Keratinocyte (primary cell): Measurements from ENCODE around the gene XPOT. TPM values are rescaled to one million over a fixed set of nuclear protein-coding genes. Genes with fewer than 3 reads are reported as not detected.

Source experiments
- DNase-seq: peaks from one replicate; pipeline ENCODE4 v3.0.0-alpha.2; 2011; ENCODE audit warnings: low read depth, missing footprints, low spot score
- FAIRE-seq: peaks from 2 replicates; lab custom pipeline; 2011; peaks lifted over from hg19 to GRCh38; lab: Jason Lieb, UNC
- H2AFZ ChIP-seq: 2 replicates; pipeline ENCODE4 v1.6.0; 2012; ENCODE audit warnings: low read length, control low read depth, inconsistent platforms; ENCODE audit not compliant: control insufficient read depth
- H3K27ac ChIP-seq: 2 replicates; pipeline ENCODE4 v1.5.1; 2011; ENCODE audit warnings: low read length; ENCODE audit not compliant: control insufficient read depth, insufficient read depth
- H3K27me3 ChIP-seq: 3 replicates; pipeline ENCODE4 v1.6.0; 2011; ENCODE audit warnings: low read length; ENCODE audit not compliant: control insufficient read depth, insufficient read depth; ENCODE audit errors: extremely low read depth
- H3K36me3 ChIP-seq, 2 experiments: 2 replicates in 1 of 2; 3 replicates in 1 of 2; pipeline ENCODE4 v1.5.1; 2011; ENCODE audit warnings: low read length in 2 of 2, mild to moderate bottlenecking in 1 of 2; ENCODE audit not compliant: control insufficient read depth in 2 of 2, insufficient read depth in 2 of 2; ENCODE audit errors: extremely low read depth in 1 of 2
- H3K4me1 ChIP-seq: 3 replicates; pipeline ENCODE4 v1.5.1; 2011; ENCODE audit warnings: low read length; ENCODE audit not compliant: control insufficient read depth, insufficient read depth; ENCODE audit errors: extremely low read depth
- H3K4me2 ChIP-seq: 3 replicates; pipeline ENCODE4 v1.6.0; 2011; ENCODE audit warnings: low read depth, low read length; ENCODE audit not compliant: control insufficient read depth, insufficient read depth; ENCODE audit errors: extremely low read depth
- H3K4me3 ChIP-seq, 3 experiments: fragments of 200-600 bp in 1 of 3; sonication (generic) in 1 of 3; 2 replicates in 2 of 3; 3 replicates in 1 of 3; pipeline ENCODE4 v1.5.1; 2011 to 2016; ENCODE audit warnings: low read length in 3 of 3, mild to moderate bottlenecking in 3 of 3, control low read depth in 2 of 3, inconsistent platforms in 1 of 3, low read depth in 1 of 3, mixed read lengths in 1 of 3, mixed run types in 1 of 3, moderate library complexity in 1 of 3; ENCODE audit not compliant: control insufficient read depth in 2 of 3, insufficient read depth in 2 of 3; ENCODE audit errors: extremely low read depth in 1 of 3
- H3K79me2 ChIP-seq: 2 replicates; pipeline ENCODE4 v1.6.0; 2012; ENCODE audit warnings: low read length; ENCODE audit not compliant: control insufficient read depth, insufficient read depth
- H3K9ac ChIP-seq: 3 replicates; pipeline ENCODE4 v1.6.0; 2011; ENCODE audit warnings: low read length; ENCODE audit not compliant: control insufficient read depth, insufficient read depth; ENCODE audit errors: extremely low read depth
- H3K9me1 ChIP-seq: 3 replicates; pipeline ENCODE4 v1.6.0; 2011; ENCODE audit warnings: low read length; ENCODE audit not compliant: control insufficient read depth, insufficient read depth; ENCODE audit errors: extremely low read depth
- H3K9me3 ChIP-seq: 2 replicates; pipeline ENCODE4 v1.5.1; 2012; ENCODE audit warnings: low read depth, low read length; ENCODE audit not compliant: control insufficient read depth
- H4K20me1 ChIP-seq: 3 replicates; pipeline ENCODE4 v1.6.0; 2011; ENCODE audit warnings: low read length; ENCODE audit not compliant: control insufficient read depth, insufficient read depth; ENCODE audit errors: extremely low read depth
- EZH2 ChIP-seq: IDR thresholded peaks from one replicate; pipeline ENCODE4 v1.6.1; 2012; ENCODE audit warnings: inconsistent platforms, mild to moderate bottlenecking, low read length, moderate library complexity
- dilution Hi-C: fragments of 300-500 bp; cut with MboI; formaldehyde crosslinking; loops from one replicate; pipeline ENCODE4 v1.7.0; 2020; ENCODE audit warnings: low sequenced_read_pairs; ENCODE audit not compliant: extremely low pct_ligation_motif_present
- polyA plus RNA-seq, 5 experiments: library from polyadenylated mRNA; depleted of rRNA in 3 of 5; stranded (reverse) in 3 of 5; stranded (forward) in 1 of 5; unstranded in 1 of 5; fragments of >200 nt; gene quantifications; 1 replicate in 1 of 5; 2 replicates in 3 of 5; 3 replicates in 1 of 5; pipeline versions ENCODE4 v1.2.1 to v1.2.3, GENCODE V29; 2011 to 2012; ENCODE audit warnings: missing spikeins in 2 of 5, low read depth in 1 of 5, low replicate concordance in 1 of 5
- TF ChIP-seq, protein P1 (sequence below), 3 experiments: IDR thresholded peaks in 1 of 3; conservative IDR thresholded peaks in 1 of 3; optimal IDR thresholded peaks in 1 of 3; 2 replicates in 2 of 3; 3 replicates in 1 of 3; pipeline versions ENCODE3 to v1.5.1; 2011; ENCODE audit warnings: low read length in 3 of 3, mild to moderate bottlenecking in 3 of 3, moderate library complexity in 2 of 3, control low read depth in 1 of 3, inconsistent platforms in 1 of 3; ENCODE audit not compliant: insufficient read depth in 2 of 3; ENCODE audit errors: extremely low read depth in 1 of 3

Gene XPOT
- polyA plus RNA-seq, 1 donor (not counting 4 experiments of a cell fraction or from before 2014, with no cell fraction given) = 93.8 TPM

GRCh38 chr12:64395739-64396138 lies 8.5 kb upstream of the XPOT start:
- no peak for TF ChIP-seq EZH2
- TF ChIP-seq, protein P1, sequence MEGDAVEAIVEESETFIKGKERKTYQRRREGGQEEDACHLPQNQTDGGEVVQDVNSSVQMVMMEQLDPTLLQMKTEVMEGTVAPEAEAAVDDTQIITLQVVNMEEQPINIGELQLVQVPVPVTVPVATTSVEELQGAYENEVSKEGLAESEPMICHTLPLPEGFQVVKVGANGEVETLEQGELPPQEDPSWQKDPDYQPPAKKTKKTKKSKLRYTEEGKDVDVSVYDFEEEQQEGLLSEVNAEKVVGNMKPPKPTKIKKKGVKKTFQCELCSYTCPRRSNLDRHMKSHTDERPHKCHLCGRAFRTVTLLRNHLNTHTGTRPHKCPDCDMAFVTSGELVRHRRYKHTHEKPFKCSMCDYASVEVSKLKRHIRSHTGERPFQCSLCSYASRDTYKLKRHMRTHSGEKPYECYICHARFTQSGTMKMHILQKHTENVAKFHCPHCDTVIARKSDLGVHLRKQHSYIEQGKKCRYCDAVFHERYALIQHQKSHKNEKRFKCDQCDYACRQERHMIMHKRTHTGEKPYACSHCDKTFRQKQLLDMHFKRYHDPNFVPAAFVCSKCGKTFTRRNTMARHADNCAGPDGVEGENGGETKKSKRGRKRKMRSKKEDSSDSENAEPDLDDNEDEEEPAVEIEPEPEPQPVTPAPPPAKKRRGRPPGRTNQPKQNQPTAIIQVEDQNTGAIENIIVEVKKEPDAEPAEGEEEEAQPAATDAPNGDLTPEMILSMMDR (optimal IDR thresholded peaks at IDR 0.05 in 1 of 3, IDR thresholded peaks at IDR 0.05 in 1 of 3, conservative IDR thresholded peaks at IDR 0.05 in 1 of 3; ENCODE audit: extremely low read depth in 1 of 3, insufficient read depth in 2 of 3, low read length in 3 of 3) = no peak
- Histone ChIP-seq H3K79me2 (no peaks in the 10 kb centered on the region), H3K9ac (no peak overlapping the region), H3K27ac (no peak overlapping the region), H3K4me3 (no peak overlapping the region), H3K27me3 (no peaks in the 10 kb centered on the region), H3K4me1 (peaks cover 9% of the 10 kb centered on the region), H3K9me1 (no peaks in the 10 kb centered on the region), H4K20me1 (no peaks in the 10 kb centered on the region), H3K36me3 (no peaks in the 10 kb centered on the region), H3K4me2 (no peak overlapping the region), H2AFZ (no peak overlapping the region), H3K9me3 (no peaks in the 10 kb centered on the region)
- dilution Hi-C loops = no loop called here
- DNase-seq (no peak), FAIRE-seq (no peak)

DNA sequence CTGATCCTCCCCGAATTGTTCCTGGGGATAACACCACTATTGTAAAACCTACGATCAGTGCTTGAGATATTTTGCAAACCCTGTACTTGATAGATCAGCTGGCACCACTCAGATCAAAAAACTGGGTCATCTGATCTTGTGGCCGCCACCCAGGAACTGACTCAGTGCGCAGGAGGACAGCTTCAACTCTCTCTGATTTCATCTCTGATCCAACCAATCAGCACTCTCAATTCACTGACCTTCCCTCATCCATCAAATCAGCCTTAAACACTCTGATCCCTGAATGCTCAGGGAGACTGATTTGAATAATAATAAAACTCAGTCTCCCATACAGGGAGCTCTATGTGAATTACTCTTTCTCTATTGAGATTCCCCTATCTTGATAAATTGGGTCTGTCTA lies 4.2 kb upstream of the XPOT start:
- Histone ChIP-seq H3K9me3 (no peaks in the 10 kb centered on the region), H3K4me3 (no peak overlapping the region), H3K9ac (no peak overlapping the region), H3K9me1 (no peaks in the 10 kb centered on the region), H3K4me1 (peaks cover 9% of the 10 kb centered on the region), H4K20me1 (no peaks in the 10 kb centered on the region), H3K27me3 (no peaks in the 10 kb centered on the region), H3K79me2 (peaks cover 6% of the 10 kb centered on the region), H2AFZ (peak overlapping the region; percentile 36), H3K36me3 (no peaks in the 10 kb centered on the region), H3K27ac (no peak overlapping the region), H3K4me2 (peak overlapping the region; percentile 50)
- dilution Hi-C loops = no loop called here
- DNase-seq (no peak), FAIRE-seq (peak; percentile 36)
- TF ChIP-seq, protein P1 (optimal IDR thresholded peaks at IDR 0.05 in 1 of 3, IDR thresholded peaks at IDR 0.05 in 1 of 3, conservative IDR thresholded peaks at IDR 0.05 in 1 of 3; ENCODE audit: extremely low read depth in 1 of 3, insufficient read depth in 2 of 3, low read length in 3 of 3) = no peak
- TF ChIP-seq EZH2 = no peak
